Measurements from ENCODE around the gene POU2AF1. TPM values are rescaled to one million over a fixed set of nuclear protein-coding genes. Genes with fewer than 3 reads are reported as not detected.

Gene POU2AF1
- total and polyA plus RNA-seq, 2 of the 13 experiments (the other 11 are each of a cell fraction or from before 2014, with no cell fraction given), result 1.9 to 3.6 TPM

DNA sequence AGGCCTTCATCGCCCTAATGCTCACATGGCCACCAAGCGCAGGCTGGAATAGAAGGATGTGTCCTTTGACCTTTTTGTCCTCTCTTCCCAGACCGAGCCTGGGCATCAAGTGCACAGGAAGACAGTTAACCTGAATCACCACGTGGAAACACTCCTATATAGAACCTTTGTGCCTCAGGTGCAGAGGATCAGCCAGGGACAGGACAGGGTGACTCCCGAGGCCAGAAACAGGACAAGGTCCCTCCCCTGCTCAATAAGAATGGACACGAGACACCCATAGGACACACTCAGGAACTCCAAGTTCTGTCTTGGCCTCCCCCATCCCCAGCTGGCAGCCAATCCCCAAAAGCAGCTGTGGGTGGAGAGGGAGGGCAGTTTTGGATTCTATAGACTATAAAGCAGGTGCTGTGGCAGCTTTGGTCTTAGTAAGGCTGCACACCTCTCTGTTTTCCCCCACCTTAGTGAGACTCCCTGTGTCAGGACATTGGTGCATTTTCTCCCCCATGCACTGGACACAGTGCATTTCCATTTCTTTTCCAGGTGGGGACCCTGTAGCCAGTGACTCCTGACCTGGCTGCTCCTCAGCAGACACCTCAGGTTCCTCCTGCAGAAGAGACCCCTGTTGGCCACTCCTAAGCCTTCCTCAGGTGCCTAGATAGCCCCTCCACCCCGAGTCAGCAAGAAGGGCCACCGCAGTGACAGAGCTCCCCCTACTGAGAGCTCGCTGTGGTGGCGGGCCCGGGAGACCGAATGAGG, 43.6 kb upstream of the POU2AF1 start (continued):
- TF ChIP-seq, protein P1, sequence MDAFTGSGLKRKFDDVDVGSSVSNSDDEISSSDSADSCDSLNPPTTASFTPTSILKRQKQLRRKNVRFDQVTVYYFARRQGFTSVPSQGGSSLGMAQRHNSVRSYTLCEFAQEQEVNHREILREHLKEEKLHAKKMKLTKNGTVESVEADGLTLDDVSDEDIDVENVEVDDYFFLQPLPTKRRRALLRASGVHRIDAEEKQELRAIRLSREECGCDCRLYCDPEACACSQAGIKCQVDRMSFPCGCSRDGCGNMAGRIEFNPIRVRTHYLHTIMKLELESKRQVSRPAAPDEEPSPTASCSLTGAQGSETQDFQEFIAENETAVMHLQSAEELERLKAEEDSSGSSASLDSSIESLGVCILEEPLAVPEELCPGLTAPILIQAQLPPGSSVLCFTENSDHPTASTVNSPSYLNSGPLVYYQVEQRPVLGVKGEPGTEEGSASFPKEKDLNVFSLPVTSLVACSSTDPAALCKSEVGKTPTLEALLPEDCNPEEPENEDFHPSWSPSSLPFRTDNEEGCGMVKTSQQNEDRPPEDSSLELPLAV (CRISPR knock-in tag; conservative IDR thresholded peaks at IDR 0.05; ENCODE audit: low read depth), result no peak
- TF ChIP-seq CSRNP1 (CRISPR knock-in tag; IDR thresholded peaks at IDR 0.05) (peak; percentile 51; the same call in 1 of the 2 replicates), RAD51 (IDR thresholded peaks at IDR 0.05; ENCODE audit: borderline replicate concordance) (no peak), EZH2 (conservative IDR thresholded peaks at IDR 0.05; ENCODE audit: low read depth, low read length) (no peak), ZNF484 (CRISPR knock-in tag; IDR thresholded peaks at IDR 0.05; ENCODE audit: borderline replicate concordance, low read depth) (no peak), CENPX (CRISPR knock-in tag; IDR thresholded peaks at IDR 0.05) (no peak), SMARCE1 (IDR thresholded peaks at IDR 0.05; ENCODE audit: borderline replicate concordance) (no peak), ATAD3A (CRISPR knock-in tag; IDR thresholded peaks at IDR 0.05) (no peak), GZF1 (CRISPR knock-in tag; IDR thresholded peaks at IDR 0.05) (no peak), ZNF383 (CRISPR knock-in tag; IDR thresholded peaks at IDR 0.05; ENCODE audit: borderline replicate concordance) (no peak), TEAD2 (CRISPR knock-in tag; IDR thresholded peaks at IDR 0.05) (no peak), NFATC3 (CRISPR knock-in tag; IDR thresholded peaks at IDR 0.05) (no peak), USF2 (IDR thresholded peaks at IDR 0.05; ENCODE audit: low read depth, low read length) (no peak), USF2 (CRISPR knock-in tag; IDR thresholded peaks at IDR 0.05; ENCODE audit: borderline replicate concordance) (no peak; the same call in 1 of the 2 replicates), ZNF605 (CRISPR knock-in tag; IDR thresholded peaks at IDR 0.05) (0 out of 2 replicates have a peak, but pooled peaks have one; percentile 36), ZBTB7B (CRISPR knock-in tag; IDR thresholded peaks at IDR 0.05) (peak; percentile 91), RBM39 (IDR thresholded peaks at IDR 0.05; ENCODE audit: low read depth, low read length, poor library complexity, severe bottlenecking) (no peak), RARA (CRISPR knock-in tag; IDR thresholded peaks at IDR 0.05) (peak; percentile 64), ZNF569 (CRISPR knock-in tag; IDR thresholded peaks at IDR 0.05; ENCODE audit: borderline replicate concordance) (no peak)
- TF ChIP-seq, protein P2, sequence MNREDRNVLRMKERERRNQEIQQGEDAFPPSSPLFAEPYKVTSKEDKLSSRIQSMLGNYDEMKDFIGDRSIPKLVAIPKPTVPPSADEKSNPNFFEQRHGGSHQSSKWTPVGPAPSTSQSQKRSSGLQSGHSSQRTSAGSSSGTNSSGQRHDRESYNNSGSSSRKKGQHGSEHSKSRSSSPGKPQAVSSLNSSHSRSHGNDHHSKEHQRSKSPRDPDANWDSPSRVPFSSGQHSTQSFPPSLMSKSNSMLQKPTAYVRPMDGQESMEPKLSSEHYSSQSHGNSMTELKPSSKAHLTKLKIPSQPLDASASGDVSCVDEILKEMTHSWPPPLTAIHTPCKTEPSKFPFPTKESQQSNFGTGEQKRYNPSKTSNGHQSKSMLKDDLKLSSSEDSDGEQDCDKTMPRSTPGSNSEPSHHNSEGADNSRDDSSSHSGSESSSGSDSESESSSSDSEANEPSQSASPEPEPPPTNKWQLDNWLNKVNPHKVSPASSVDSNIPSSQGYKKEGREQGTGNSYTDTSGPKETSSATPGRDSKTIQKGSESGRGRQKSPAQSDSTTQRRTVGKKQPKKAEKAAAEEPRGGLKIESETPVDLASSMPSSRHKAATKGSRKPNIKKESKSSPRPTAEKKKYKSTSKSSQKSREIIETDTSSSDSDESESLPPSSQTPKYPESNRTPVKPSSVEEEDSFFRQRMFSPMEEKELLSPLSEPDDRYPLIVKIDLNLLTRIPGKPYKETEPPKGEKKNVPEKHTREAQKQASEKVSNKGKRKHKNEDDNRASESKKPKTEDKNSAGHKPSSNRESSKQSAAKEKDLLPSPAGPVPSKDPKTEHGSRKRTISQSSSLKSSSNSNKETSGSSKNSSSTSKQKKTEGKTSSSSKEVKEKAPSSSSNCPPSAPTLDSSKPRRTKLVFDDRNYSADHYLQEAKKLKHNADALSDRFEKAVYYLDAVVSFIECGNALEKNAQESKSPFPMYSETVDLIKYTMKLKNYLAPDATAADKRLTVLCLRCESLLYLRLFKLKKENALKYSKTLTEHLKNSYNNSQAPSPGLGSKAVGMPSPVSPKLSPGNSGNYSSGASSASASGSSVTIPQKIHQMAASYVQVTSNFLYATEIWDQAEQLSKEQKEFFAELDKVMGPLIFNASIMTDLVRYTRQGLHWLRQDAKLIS (CRISPR knock-in tag; IDR thresholded peaks at IDR 0.05), result peak; percentile 68; the same call in 1 of the 2 replicates
